IPS-18c (cell line): Measurements from ENCODE around the gene DGKB.

Experiments
- H3K4me3 ChIP-seq: 2 replicates; pipeline ENCODE4 v1.7.0; 2013; ENCODE audit warnings: low read depth, mild to moderate bottlenecking, low read length, moderate library complexity; ENCODE audit not compliant: insufficient read depth
- H3K9me3 ChIP-seq: one replicate; pipeline ENCODE4 v1.6.1; 2013; ENCODE audit warnings: mild to moderate bottlenecking, low read length, moderate library complexity; ENCODE audit not compliant: control insufficient read depth, insufficient read depth

DGKB gene

DNA sequence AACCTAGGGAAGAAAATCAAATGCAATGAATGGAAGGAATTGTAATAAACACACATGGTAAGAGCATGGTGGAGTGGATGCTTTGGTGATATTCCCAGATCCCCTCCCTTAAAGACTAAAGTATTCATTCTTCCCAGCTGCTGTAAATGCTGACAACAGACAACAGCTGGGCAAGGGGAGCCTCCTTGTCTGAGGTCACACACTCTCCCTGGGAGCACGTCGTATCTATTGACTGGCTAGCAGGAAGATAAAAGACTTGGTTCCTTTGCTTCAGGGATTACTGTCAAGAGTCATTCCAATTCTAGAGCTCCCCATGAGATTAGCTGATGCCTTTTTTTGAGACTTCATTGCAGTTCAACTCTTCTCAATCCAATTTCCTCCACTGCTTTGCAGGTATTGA, 469.6 kb downstream of the DGKB start:
- Histone ChIP-seq H3K9me3 (no peaks in the 10 kb centered on the region), H3K4me3 (no peak overlapping the region)

DNA sequence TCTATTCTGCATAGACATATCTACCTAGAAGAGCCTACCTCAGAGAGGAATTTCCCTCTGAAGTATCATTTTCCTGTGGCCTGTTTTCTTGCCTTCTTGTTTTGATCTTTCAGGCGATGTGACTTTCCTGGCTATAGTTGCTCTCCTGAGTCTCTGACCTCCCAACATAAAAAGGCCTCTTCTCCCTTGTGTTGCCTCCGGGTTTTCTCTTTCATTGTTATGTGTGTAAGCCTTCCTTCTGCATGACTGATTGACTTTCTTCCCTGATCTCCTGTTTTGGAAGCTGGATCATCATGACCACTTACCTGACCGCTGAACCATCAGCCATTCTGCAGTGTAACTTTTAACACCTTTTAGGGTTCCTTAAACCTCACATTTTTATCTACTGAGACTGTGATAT, 471.6 kb downstream of the DGKB start:
- Histone ChIP-seq H3K9me3 (no peaks in the 10 kb centered on the region), H3K4me3 (no peak overlapping the region)

DNA sequence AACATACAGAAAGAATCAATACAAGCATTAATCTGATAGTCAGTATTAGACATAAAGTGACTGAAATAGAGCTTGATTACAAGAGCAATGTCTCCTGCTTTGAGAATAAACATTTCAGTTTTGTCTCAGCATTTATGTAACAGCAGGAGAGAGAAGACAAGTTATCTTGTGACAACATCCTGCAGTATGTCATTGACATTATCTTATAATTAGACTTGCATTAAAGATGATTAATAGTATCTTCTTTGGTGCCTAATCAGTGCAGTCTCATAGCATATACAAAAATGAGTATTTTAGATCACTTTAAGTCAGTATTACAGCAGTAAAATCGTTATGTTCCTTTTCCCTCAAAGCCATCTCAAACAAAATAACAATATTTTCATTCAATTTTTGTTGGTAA, 477.0 kb downstream of the DGKB start:
- Histone ChIP-seq H3K9me3 (no peaks in the 10 kb centered on the region), H3K4me3 (no peak overlapping the region)

DNA sequence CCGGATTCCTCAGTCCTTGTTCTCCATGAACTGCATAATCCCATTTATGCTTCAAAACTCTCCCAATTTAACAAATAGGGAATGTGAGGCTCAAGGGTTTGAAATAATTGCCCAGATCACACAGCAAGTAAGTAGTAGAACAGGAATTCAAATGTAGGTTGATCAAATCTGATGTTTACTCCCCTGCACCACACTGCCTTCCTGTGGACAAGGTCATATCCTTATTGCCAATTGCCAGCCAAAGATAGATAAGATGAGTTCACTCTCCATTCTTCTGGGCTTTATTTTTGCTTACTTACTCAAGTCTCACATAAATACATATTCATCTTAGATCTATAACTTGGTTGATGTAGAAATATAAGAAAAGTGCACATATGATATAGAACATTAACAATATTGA, 477.9 kb downstream of the DGKB start:
- H3K9me3 ChIP-seq = no peaks in the 10 kb centered on the region
- H3K4me3 ChIP-seq = no peak overlapping the region

DNA sequence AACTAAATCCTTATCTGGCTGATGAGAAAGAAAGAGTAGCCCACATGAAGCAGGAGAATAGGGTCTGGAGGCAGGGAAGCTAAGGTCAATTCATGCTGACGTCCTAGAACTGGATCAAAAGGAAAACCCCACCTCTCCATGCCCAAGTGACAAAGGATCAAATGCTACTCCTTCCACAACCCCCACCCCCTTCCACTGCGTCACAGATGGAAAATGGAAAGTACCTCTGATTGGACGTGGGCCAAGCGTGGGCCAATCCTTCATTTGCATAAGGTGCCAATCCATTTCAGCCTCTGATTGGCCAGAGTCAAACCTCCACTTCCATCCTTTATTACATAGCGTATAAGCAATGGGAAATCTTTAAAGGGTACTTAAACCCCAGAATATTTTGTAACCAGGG, 481.8 kb downstream of the DGKB start:
- no peak overlapping the region for H3K4me3 ChIP-seq
- H3K9me3 ChIP-seq = no peaks in the 10 kb centered on the region

DNA sequence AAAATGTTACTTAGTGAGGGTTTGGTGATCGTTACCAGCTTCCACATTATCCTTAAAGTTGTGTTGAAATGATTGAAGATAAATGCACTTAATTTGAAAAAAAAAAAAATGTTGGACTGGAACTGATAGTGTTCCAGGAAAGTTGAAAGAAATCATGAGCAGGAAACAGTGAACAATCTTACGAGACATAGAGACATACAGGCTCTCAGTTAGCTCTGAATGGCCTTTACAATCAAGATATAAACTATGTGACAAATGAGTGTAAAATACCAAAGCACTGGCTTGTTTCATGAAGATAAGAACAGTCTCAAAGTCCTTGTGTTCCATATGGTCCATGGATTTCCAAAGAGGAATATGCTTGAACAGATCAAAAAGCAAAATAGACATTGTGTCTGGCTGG, 483.0 kb downstream of the DGKB start:
- Histone ChIP-seq H3K9me3 (no peaks in the 10 kb centered on the region), H3K4me3 (no peak overlapping the region)

DNA sequence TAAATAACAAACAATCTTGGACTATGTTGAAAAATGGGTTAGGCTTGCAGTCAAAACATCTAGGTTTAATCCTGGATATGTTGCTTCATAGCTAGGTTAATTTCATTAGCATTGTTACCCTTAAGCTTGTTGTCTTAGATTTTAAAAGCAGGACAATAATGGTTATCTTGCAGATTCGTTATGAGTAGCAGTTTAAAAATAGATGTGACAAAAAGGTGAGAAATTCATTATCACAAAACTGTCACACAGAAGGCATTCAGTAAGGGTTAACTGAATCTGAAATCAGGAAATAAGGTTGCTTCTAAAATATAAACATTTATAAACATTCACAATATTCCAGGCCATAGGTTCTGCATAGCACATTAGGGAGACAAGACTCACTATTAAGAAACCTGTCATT, 483.9 kb downstream of the DGKB start:
- no peaks in the 10 kb centered on the region for H3K9me3 ChIP-seq
- no peak overlapping the region for H3K4me3 ChIP-seq

DNA sequence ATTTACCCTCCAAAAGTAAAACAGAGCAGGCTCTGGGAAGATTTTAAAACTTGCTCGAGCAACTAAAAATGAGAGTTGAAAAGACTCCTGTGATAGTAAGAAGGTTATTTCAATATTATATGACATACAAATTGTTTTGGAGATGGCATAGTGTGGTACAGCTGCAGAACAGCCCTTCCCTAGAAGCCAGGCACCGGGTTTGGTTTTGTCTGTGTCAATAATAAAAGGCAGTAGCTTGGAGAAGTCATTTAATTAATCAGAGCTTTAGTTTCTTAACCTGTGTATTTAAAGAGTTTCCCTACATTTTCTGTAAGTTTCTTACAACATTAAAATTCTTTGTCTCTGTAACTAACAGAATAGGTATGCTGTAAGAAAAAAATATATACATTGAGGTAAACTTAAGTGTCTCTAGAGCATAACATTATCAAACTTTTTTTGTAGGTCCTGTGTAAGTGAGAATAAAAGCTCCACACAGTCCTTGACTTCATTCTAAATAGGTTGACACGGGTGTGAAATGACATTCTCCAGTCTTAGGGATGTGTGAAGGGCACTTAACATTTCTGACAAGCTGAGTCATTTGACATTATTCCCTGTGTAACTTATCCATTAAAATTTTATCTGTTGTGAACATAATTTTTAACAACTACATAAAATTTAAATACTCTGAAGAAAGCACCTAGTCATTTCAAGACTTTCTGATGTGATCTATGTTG, 488.1 kb downstream of the DGKB start:
- Histone ChIP-seq H3K4me3 (no peak overlapping the region), H3K9me3 (no peaks in the 10 kb centered on the region)

DNA sequence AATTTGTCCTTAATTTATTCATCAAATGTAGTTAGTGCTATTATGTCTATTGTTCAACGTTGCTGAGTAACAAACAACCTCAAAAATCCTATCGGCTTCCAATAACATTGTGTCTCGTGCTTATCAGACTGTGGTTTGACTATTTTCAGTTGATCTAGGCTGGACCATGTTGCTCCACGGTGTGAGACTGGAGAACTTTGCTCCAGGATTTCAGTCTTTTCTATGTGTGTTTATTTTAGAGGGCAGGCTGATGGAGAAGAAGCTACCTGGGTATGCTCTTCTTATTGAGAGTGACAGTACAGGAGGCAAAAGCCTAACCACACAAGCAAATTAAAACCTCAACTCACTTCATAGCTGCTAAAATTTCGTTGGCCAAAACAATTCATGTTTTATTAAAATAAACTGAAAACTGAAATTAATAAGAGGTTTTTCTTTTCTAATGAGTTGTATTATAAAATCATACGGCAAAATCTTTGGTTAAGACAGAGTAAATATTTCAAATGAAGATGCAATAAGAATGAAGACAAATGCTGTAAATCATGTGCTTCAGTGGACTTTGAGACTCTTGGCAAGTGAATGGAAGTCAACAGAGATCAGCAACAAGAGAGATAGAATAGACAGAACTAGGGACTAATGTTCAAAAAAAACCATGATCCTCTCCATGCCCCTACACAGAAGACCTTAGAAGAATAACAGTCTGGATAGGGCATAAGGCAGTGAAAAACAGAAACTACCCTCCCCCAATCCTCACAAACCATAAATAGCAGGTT, 495.1 kb downstream of the DGKB start:
- no peak overlapping the region for H3K4me3 ChIP-seq
- no peaks in the 10 kb centered on the region for H3K9me3 ChIP-seq

DNA sequence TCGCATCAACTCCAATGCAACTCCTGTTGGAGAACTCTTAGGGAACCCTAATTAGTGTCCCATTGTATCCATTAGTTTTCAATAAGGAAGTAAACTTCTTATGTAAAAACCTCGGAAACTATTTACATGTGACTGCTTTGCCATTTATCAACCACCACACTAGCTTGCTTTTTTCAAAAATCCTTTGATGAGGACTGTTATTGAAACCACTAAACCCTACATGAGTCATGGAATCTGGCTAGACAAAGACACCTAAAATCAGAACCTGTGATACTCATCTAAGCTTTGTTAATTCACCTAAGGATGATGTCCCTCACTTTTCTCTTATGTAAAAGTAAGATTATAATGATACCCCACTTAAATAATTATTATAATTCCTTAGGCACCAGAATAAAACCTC, 499.0 kb downstream of the DGKB start:
- Histone ChIP-seq H3K4me3 (no peak overlapping the region), H3K9me3 (no peaks in the 10 kb centered on the region)

DNA sequence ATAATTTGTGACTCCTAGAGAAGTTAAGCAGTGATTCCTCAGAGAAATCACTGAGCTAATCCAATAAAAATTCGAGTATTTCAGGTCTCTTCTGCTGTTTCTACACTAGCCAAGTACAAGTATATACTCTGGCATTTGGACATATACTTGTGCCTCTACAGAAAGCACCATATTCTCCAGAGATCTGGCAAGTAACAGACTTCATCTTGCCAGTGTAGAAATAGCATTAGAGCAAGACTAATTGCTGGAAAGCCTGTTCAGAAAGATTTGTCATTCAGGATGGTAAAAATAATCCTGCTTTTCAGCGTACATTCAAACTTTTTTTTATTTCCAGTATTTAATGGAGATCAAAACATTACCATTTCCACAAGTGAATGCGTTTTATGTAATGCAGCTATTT, 502.3 kb downstream of the DGKB start:
- no peaks in the 10 kb centered on the region for H3K9me3 ChIP-seq
- H3K4me3 ChIP-seq = no peak overlapping the region

DNA sequence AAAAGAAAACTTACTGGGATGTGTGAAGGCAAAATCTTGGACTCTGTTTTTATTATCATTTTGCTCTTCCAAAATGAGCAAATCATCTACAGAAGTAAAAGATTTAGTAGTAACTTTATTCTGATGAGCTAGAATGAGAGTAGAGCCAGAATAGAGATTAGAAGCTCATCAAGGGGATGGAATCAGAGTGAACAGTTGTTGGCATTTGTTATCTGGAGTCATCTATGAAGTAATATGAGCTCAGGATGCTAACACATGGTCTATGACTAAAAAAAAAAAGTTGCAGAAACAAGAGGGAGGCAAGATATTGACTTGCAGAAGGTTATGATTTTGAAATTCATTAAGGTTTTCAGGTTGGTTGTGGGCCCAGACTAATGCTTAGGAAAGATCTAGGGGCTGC, 504.0 kb downstream of the DGKB start:
- no peak overlapping the region for H3K4me3 ChIP-seq
- H3K9me3 ChIP-seq = no peaks in the 10 kb centered on the region

DNA sequence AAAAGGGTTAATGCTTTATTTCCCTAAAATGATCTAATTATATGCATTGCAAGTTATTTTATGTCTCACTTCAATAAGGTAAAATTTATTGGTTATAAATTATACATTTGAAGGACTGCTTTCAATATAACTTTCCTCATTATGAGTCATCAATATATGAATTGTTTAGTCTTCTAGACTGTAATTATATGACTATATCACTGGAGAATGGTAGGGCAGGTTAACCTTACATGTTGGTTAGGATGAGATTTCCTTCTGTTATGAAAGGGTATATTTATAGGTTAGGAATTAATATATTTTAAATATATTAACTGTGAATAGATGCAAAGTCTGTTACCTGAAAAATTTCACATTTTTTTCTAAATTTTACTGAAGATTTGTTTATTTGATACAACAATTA, 506.7 kb downstream of the DGKB start:
- Histone ChIP-seq H3K4me3 (no peak overlapping the region), H3K9me3 (no peaks in the 10 kb centered on the region)

DNA sequence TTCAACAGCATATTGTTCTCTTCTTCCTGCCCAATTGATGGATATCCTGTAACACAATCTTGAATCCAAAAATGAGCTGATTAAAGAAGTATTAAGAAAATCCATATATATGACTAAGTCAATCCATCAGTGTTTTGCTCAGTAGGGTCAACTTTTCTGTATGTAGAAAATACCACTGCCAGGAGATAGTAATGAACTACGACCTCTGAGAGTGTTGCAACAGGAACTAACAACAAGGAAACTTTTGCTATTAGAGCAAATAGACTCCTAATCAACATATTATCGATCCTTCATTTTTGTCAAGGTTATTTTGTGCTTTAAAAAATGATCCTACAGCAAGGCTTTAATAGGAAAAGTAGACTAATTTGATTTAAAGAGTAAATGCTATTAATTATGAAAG, 507.8 kb downstream of the DGKB start:
- no peaks in the 10 kb centered on the region for H3K9me3 ChIP-seq
- H3K4me3 ChIP-seq = no peak overlapping the region

DNA sequence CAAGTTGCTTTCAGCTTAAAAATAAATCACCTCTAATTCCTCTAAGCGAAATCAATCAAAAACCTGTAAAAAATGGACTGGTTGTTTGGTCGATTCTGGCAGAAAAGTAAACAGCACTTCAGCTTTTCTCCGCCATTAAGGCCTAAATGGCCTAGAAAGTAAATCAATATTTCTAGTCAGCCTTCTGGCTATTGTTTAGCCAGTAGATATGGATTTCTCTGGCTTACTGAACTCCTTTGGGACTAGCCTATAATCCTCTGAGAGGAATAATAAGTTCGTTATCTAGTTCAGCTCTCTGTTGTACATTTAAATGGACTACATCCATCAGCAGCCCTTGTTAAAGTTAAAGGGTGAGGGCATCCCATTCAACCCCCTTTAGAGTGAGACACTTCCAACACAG, 513.0 kb downstream of the DGKB start:
- no peaks in the 10 kb centered on the region for H3K9me3 ChIP-seq
- H3K4me3 ChIP-seq = no peak overlapping the region

DNA sequence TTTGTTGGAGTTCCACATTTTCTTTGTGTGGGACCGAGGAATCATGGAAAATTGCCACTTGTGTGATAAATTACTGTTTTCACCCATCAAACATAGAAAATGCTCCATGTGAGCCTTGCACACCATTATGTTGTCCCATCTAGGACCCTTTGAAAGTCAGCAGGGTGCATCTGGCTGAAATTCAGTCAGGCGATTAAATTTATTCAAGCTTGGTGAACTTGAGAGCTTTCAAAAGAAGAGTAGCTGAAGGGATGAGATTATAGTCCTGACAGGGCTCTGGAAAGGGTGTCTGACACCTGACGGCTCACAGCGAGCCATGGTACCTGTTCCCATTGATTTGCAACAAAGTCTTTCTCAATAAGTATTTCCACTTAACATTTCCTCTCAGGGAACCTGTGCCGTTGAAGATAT, 513.4 kb downstream of the DGKB start:
- Histone ChIP-seq H3K9me3 (no peaks in the 10 kb centered on the region), H3K4me3 (no peak overlapping the region)

DNA sequence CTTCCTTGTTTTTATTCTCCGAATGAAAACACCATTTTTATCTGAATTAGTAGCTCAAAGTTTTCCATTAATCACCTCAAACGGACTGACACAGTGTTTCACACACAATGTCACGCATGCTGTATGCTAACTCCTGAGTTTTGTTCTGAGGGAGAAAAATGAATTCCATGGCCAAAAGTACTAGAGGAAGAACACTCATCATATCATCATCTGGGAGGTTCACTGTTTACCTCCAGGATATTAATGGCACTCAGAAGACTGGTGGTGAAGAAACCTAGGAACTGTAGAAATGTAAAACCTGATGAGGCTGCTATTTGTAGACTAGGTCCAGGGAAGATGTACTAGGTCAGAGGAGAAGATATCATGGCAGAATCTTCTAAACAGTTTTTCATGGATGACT, 517.5 kb downstream of the DGKB start:
- Histone ChIP-seq H3K4me3 (no peak overlapping the region), H3K9me3 (no peaks in the 10 kb centered on the region)

DNA sequence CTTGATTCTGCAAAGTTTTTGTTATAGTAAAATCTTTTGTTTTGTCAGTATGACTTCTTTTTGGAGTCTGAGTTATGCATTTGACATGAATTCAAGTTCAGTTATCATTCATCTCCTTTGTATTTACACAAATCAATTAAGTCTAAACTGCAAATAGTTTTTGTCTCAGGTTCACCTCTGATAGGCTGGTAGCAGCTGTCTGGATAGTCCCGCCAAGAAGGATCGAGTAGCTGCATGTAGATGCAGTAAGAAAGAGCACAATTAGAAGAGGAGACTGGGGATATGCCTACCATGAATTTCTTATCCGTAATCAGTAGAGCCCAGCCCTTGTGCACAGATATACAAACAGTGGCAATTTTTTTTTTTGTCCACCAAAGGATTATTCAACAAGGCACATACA, 520.6 kb downstream of the DGKB start:
- no peaks in the 10 kb centered on the region for H3K9me3 ChIP-seq
- no peak overlapping the region for H3K4me3 ChIP-seq

DNA sequence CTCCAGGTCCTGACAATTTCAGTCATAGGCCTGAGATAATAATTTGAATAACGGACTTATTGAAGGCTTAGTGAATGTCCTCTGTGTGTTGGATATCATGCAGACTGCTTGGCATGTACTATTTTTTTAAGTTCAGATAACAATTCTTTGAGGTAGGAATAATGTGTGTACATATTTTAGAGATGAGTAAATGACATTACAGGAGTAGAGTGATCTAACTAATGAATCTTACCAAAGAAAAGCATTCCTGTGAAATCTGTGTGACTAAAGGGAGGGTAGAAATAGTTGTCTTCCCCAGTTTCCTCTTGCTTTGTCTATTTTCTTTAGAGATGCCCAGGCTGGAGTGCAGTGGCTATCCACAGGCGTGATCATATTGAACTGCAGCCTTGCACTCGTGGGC, 521.2 kb downstream of the DGKB start:
- Histone ChIP-seq H3K9me3 (no peaks in the 10 kb centered on the region), H3K4me3 (no peak overlapping the region)
